ENCODE data around the gene NDC80. TPM values are rescaled to one million over a fixed set of nuclear protein-coding genes. Genes with fewer than 3 reads are reported as not detected.

The NDC80 gene
- polyA plus RNA-seq, 3 donors = 23.3 to 35.2 (median 28.4) TPM

GRCh38 chr18:2597639-2598038, 26.3 kb downstream of the NDC80 start:
- DNase-seq (ENCODE audit: extremely low read depth in 1 of 11, low read depth in 9 of 11, low spot score in 4 of 11) = no peak

GRCh38 chr18:2602844-2603243, 31.5 kb downstream of the NDC80 start:
- no peak for DNase-seq (ENCODE audit: extremely low read depth in 1 of 11, low read depth in 9 of 11, low spot score in 4 of 11)

- DNase-seq (ENCODE audit: extremely low read depth in 1 of 11, low read depth in 9 of 11, low spot score in 4 of 11) = no peak
Observed at GRCh38 chr18:2606335-2606734, 35.0 kb downstream of the NDC80 start.

GRCh38 chr18:2609604-2610003, 38.2 kb downstream of the NDC80 start:
- DNase-seq (ENCODE audit: extremely low read depth in 1 of 11, low read depth in 9 of 11, low spot score in 4 of 11) = no peak

- DNase-seq (ENCODE audit: extremely low read depth in 1 of 11, low read depth in 9 of 11, low spot score in 4 of 11) = no peak
Observed at GRCh38 chr18:2610549-2610948, 39.2 kb downstream of the NDC80 start.

- no peak for DNase-seq (ENCODE audit: extremely low read depth in 1 of 11, low read depth in 9 of 11, low spot score in 4 of 11)
Observed at GRCh38 chr18:2612996-2613395, 41.6 kb downstream of the NDC80 start.

GRCh38 chr18:2617401-2617998, 46.1 kb downstream of the NDC80 start:
- DNase-seq (ENCODE audit: extremely low read depth in 1 of 11, low read depth in 9 of 11, low spot score in 4 of 11) = no peak

- no peak for DNase-seq (ENCODE audit: extremely low read depth in 1 of 11, low read depth in 9 of 11, low spot score in 4 of 11)
Observed at GRCh38 chr18:2618009-2618408, 46.7 kb downstream of the NDC80 start.

GRCh38 chr18:2625217-2625616, 53.9 kb downstream of the NDC80 start:
- DNase-seq (ENCODE audit: extremely low read depth in 1 of 11, low read depth in 9 of 11, low spot score in 4 of 11) = no peak

GRCh38 chr18:2627821-2628276, 56.5 kb downstream of the NDC80 start:
- DNase-seq (ENCODE audit: extremely low read depth in 1 of 11, low read depth in 9 of 11, low spot score in 4 of 11) = no peak

- DNase-seq (ENCODE audit: extremely low read depth in 1 of 11, low read depth in 9 of 11, low spot score in 4 of 11) = no peak
Observed at GRCh38 chr18:2629003-2629402, 57.6 kb downstream of the NDC80 start.

- no peak for DNase-seq (ENCODE audit: extremely low read depth in 1 of 11, low read depth in 9 of 11, low spot score in 4 of 11)
Observed at GRCh38 chr18:2635586-2635985, 64.2 kb downstream of the NDC80 start.

- peak in 6 of 11 donors; percentile 12 to 24 (median 14) for DNase-seq (ENCODE audit: extremely low read depth in 1 of 11, low read depth in 9 of 11, low spot score in 4 of 11)
Observed at GRCh38 chr18:2636126-2636631, 64.8 kb downstream of the NDC80 start.

GRCh38 chr18:2641638-2642037, 70.3 kb downstream of the NDC80 start:
- DNase-seq (ENCODE audit: extremely low read depth in 1 of 11, low read depth in 9 of 11, low spot score in 4 of 11) = no peak

- no peak for DNase-seq (ENCODE audit: extremely low read depth in 1 of 11, low read depth in 9 of 11, low spot score in 4 of 11)
Observed at GRCh38 chr18:2642771-2643170, 71.4 kb downstream of the NDC80 start.

- DNase-seq (ENCODE audit: extremely low read depth in 1 of 11, low read depth in 9 of 11, low spot score in 4 of 11) = no peak
Observed at GRCh38 chr18:2644535-2644934, 73.2 kb downstream of the NDC80 start.

- no peak for DNase-seq (ENCODE audit: extremely low read depth in 1 of 11, low read depth in 9 of 11, low spot score in 4 of 11)
Observed at GRCh38 chr18:2651981-2652380, 80.6 kb downstream of the NDC80 start.

- no peak for DNase-seq (ENCODE audit: extremely low read depth in 1 of 11, low read depth in 9 of 11, low spot score in 4 of 11)
Observed at GRCh38 chr18:2653467-2653866, 82.1 kb downstream of the NDC80 start.

- DNase-seq (ENCODE audit: extremely low read depth in 1 of 11, low read depth in 9 of 11, low spot score in 4 of 11) = peak in 5 of 11 donors; percentile 10 to 53 (median 28)
Observed at GRCh38 chr18:2654169-2654927, 83.0 kb downstream of the NDC80 start.

- DNase-seq (ENCODE audit: extremely low read depth in 1 of 11, low read depth in 9 of 11, low spot score in 4 of 11) = no peak
Observed at GRCh38 chr18:2654928-2655177, 83.5 kb downstream of the NDC80 start.

Measured in renal cortex interstitium (tissue), 11 donors.